SK-N-SH treated with all-trans-retinoic acid at 6 μM for 48 hours (cell line): Measurements from ENCODE around the gene TIA1.
"Not testable (repeated sequence)": the region's sequence is repeated elsewhere in the genome, so short reads cannot be mapped to it uniquely, and the experiment has no call there.

Source experiments
- ATAC-seq: fragments of 200-7000 bp; cut with Tn5 transposase; 3 replicates; pipeline ENCODE4 v1.9.1; 2020; ENCODE audit warnings: mild to moderate bottlenecking, moderate library complexity
- ARNTL ChIP-seq: fragments of 450-650 bp; formaldehyde crosslinking; IDR thresholded peaks from 2 replicates; pipeline ENCODE4 v1.5.0; 2020; ENCODE audit warnings: low read depth, mild to moderate bottlenecking, moderate library complexity, borderline replicate concordance
- BACH2 ChIP-seq: fragments of 250-450 bp; sonication (Bioruptor Pico); IDR thresholded peaks from 2 replicates; pipeline ENCODE4 v1.9.0; 2021; ENCODE audit warnings: mild to moderate bottlenecking, borderline replicate concordance
- CSDC2 ChIP-seq: fragments of 250-450 bp; sonication (Bioruptor Pico); IDR thresholded peaks from 2 replicates; pipeline ENCODE4 v1.5.0; 2020; ENCODE audit warnings: mild to moderate bottlenecking, moderate library complexity
- ESRRG ChIP-seq: fragments of 250-450 bp; sonication (Bioruptor Pico); IDR thresholded peaks from 2 replicates; pipeline ENCODE4 v1.6.1; 2021; ENCODE audit warnings: mild to moderate bottlenecking
- ISL1 ChIP-seq: fragments of 250-450 bp; sonication (Bioruptor Pico); IDR thresholded peaks from 2 replicates; pipeline ENCODE4 v2.1.2; 2022; ENCODE audit warnings: mild to moderate bottlenecking, moderate library complexity
- OSR1 ChIP-seq: fragments of 250-450 bp; sonication (Bioruptor Pico); IDR thresholded peaks from 2 replicates; pipeline ENCODE4 v1.8.0; 2022; ENCODE audit warnings: moderate library complexity, mild to moderate bottlenecking, inconsistent platforms
- PPARA ChIP-seq: fragments of 250-450 bp; sonication (Bioruptor Pico); IDR thresholded peaks from 2 replicates; pipeline ENCODE4 v1.5.0; 2020; ENCODE audit warnings: mild to moderate bottlenecking, borderline replicate concordance
- RARB ChIP-seq: fragments of 250-450 bp; sonication (Bioruptor Pico); IDR thresholded peaks from 2 replicates; pipeline ENCODE4 v1.8.0; 2021; ENCODE audit warnings: mild to moderate bottlenecking, moderate library complexity
- TCF4 ChIP-seq: fragments of 250-450 bp; sonication (Bioruptor Pico); IDR thresholded peaks from 2 replicates; pipeline ENCODE4 v1.8.0; 2021; ENCODE audit warnings: mild to moderate bottlenecking, moderate library complexity, borderline replicate concordance
- TOX ChIP-seq: fragments of 250-450 bp; sonication (Bioruptor Pico); IDR thresholded peaks from 2 replicates; pipeline ENCODE4 v1.8.0; 2021; ENCODE audit warnings: mild to moderate bottlenecking, moderate library complexity, borderline replicate concordance
- ZC3H10 ChIP-seq: fragments of 250-450 bp; sonication (Bioruptor Pico); IDR thresholded peaks from 2 replicates; pipeline ENCODE4 v1.5.1; 2021; ENCODE audit warnings: mild to moderate bottlenecking, moderate library complexity
- ZFP3 ChIP-seq: fragments of 250-450 bp; sonication (Bioruptor Pico); IDR thresholded peaks from 2 replicates; pipeline ENCODE4 v1.5.0; 2020; ENCODE audit warnings: mild to moderate bottlenecking, moderate library complexity
- ZFP30 ChIP-seq: fragments of 450-650 bp; formaldehyde crosslinking; IDR thresholded peaks from 2 replicates; pipeline ENCODE4 v1.5.0; 2022; ENCODE audit warnings: mild to moderate bottlenecking, moderate library complexity
- ZNF565 ChIP-seq: fragments of 450-650 bp; formaldehyde crosslinking; conservative IDR thresholded peaks from 2 replicates; pipeline ENCODE4 v1.5.0; 2020; ENCODE audit warnings: low read depth, mild to moderate bottlenecking, moderate library complexity
- ZNF8 ChIP-seq: fragments of 450-650 bp; formaldehyde crosslinking; IDR thresholded peaks from 2 replicates; pipeline ENCODE4 v1.5.0; 2020; ENCODE audit warnings: mild to moderate bottlenecking, moderate library complexity
- TF ChIP-seq, protein P1 (sequence below): fragments of 250-450 bp; sonication (Bioruptor Pico); IDR thresholded peaks from 2 replicates; pipeline ENCODE4 v1.5.1; 2021; ENCODE audit warnings: mild to moderate bottlenecking, moderate library complexity
- TF ChIP-seq, protein P2 (sequence below): fragments of 250-450 bp; sonication (Bioruptor Pico); IDR thresholded peaks from 2 replicates; pipeline ENCODE4 v1.8.0; 2021; ENCODE audit warnings: low read depth, mild to moderate bottlenecking, moderate library complexity, borderline replicate concordance
- TF ChIP-seq, protein P3 (sequence below): fragments of 250-450 bp; sonication (Bioruptor Pico); IDR thresholded peaks from 2 replicates; pipeline ENCODE4 v1.5.0; 2020; ENCODE audit warnings: mild to moderate bottlenecking, moderate library complexity
- TF ChIP-seq, protein P4 (sequence below): fragments of 250-450 bp; sonication (Bioruptor Pico); IDR thresholded peaks from 2 replicates; pipeline ENCODE4 v1.8.0; 2020; ENCODE audit warnings: mild to moderate bottlenecking, moderate library complexity, borderline replicate concordance

TIA1 gene

DNA sequence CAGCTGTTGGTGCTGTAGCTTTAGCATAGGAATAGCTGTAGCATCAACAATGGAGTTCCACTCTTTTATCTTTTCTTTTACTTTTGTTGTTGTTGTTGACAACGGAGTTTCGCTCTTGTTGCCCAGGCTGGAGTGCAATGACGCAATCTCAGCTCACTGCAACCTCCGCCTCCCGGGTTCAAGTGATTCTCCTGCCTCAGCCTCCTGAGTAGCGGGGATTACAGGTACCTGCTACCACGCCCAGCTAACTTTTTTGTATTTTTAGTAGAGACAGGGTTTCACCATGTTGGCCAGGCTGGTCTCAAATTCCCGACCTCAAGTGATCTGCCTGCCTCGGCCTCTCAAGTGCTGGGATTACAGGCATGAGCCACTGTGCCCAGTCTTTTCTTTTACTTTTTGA, 61.3 kb downstream of the TIA1 start:
- not testable (repeated sequence) for ATAC-seq

DNA sequence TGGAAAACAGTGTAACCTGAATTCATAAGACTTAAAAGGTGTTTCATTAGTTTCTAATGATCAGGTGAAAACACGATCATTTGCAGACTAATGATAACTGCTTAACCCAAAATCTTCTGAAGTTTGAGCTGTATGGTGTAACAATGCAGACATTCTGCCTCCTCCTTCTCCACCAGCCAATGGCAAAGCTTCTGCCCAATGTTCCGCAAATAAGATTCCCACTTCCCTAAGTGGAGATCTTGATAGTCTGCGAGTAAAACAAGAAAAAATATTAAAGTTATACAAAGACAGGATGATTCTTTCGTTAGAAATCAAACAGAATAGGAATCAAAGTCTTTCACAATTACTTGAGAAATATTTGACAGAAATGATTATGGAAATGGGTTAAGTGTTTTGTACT, 65.7 kb downstream of the TIA1 start:
- ATAC-seq: no peak
- TF ChIP-seq ZFP30: no peak
- TF ChIP-seq, protein P1, sequence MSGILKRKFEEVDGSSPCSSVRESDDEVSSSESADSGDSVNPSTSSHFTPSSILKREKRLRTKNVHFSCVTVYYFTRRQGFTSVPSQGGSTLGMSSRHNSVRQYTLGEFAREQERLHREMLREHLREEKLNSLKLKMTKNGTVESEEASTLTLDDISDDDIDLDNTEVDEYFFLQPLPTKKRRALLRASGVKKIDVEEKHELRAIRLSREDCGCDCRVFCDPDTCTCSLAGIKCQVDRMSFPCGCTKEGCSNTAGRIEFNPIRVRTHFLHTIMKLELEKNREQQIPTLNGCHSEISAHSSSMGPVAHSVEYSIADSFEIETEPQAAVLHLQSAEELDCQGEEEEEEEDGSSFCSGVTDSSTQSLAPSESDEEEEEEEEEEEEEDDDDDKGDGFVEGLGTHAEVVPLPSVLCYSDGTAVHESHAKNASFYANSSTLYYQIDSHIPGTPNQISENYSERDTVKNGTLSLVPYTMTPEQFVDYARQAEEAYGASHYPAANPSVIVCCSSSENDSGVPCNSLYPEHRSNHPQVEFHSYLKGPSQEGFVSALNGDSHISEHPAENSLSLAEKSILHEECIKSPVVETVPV: no peak
- no peak for TF ChIP-seq ARNTL (CRISPR knock-in tag)
- no peak for TF ChIP-seq OSR1
- TF ChIP-seq, protein P2, sequence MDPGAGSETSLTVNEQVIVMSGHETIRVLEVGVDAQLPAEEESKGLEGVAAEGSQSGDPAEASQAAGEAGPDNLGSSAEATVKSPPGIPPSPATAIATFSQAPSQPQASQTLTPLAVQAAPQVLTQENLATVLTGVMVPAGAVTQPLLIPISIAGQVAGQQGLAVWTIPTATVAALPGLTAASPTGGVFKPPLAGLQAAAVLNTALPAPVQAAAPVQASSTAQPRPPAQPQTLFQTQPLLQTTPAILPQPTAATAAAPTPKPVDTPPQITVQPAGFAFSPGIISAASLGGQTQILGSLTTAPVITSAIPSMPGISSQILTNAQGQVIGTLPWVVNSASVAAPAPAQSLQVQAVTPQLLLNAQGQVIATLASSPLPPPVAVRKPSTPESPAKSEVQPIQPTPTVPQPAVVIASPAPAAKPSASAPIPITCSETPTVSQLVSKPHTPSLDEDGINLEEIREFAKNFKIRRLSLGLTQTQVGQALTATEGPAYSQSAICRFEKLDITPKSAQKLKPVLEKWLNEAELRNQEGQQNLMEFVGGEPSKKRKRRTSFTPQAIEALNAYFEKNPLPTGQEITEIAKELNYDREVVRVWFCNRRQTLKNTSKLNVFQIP (CRISPR knock-in tag): no peak
- TF ChIP-seq, protein P3, sequence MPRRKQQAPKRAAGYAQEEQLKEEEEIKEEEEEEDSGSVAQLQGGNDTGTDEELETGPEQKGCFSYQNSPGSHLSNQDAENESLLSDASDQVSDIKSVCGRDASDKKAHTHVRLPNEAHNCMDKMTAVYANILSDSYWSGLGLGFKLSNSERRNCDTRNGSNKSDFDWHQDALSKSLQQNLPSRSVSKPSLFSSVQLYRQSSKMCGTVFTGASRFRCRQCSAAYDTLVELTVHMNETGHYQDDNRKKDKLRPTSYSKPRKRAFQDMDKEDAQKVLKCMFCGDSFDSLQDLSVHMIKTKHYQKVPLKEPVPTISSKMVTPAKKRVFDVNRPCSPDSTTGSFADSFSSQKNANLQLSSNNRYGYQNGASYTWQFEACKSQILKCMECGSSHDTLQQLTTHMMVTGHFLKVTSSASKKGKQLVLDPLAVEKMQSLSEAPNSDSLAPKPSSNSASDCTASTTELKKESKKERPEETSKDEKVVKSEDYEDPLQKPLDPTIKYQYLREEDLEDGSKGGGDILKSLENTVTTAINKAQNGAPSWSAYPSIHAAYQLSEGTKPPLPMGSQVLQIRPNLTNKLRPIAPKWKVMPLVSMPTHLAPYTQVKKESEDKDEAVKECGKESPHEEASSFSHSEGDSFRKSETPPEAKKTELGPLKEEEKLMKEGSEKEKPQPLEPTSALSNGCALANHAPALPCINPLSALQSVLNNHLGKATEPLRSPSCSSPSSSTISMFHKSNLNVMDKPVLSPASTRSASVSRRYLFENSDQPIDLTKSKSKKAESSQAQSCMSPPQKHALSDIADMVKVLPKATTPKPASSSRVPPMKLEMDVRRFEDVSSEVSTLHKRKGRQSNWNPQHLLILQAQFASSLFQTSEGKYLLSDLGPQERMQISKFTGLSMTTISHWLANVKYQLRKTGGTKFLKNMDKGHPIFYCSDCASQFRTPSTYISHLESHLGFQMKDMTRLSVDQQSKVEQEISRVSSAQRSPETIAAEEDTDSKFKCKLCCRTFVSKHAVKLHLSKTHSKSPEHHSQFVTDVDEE (CRISPR knock-in tag): no peak
- TF ChIP-seq ZC3H10 (CRISPR knock-in tag): no peak
- TF ChIP-seq RARB (CRISPR knock-in tag): no peak
- TF ChIP-seq TCF4 (CRISPR knock-in tag): no peak
- TF ChIP-seq, protein P4, sequence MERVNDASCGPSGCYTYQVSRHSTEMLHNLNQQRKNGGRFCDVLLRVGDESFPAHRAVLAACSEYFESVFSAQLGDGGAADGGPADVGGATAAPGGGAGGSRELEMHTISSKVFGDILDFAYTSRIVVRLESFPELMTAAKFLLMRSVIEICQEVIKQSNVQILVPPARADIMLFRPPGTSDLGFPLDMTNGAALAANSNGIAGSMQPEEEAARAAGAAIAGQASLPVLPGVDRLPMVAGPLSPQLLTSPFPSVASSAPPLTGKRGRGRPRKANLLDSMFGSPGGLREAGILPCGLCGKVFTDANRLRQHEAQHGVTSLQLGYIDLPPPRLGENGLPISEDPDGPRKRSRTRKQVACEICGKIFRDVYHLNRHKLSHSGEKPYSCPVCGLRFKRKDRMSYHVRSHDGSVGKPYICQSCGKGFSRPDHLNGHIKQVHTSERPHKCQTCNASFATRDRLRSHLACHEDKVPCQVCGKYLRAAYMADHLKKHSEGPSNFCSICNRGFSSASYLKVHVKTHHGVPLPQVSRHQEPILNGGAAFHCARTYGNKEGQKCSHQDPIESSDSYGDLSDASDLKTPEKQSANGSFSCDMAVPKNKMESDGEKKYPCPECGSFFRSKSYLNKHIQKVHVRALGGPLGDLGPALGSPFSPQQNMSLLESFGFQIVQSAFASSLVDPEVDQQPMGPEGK (CRISPR knock-in tag): no peak
- no peak for TF ChIP-seq CSDC2 (CRISPR knock-in tag)
- TF ChIP-seq TOX: no peak
- no peak for TF ChIP-seq ZNF565 (CRISPR knock-in tag)
- no peak for TF ChIP-seq ZFP3 (CRISPR knock-in tag)
- TF ChIP-seq ESRRG: no peak
- no peak for TF ChIP-seq PPARA (CRISPR knock-in tag)
- TF ChIP-seq BACH2 (CRISPR knock-in tag): no peak

DNA sequence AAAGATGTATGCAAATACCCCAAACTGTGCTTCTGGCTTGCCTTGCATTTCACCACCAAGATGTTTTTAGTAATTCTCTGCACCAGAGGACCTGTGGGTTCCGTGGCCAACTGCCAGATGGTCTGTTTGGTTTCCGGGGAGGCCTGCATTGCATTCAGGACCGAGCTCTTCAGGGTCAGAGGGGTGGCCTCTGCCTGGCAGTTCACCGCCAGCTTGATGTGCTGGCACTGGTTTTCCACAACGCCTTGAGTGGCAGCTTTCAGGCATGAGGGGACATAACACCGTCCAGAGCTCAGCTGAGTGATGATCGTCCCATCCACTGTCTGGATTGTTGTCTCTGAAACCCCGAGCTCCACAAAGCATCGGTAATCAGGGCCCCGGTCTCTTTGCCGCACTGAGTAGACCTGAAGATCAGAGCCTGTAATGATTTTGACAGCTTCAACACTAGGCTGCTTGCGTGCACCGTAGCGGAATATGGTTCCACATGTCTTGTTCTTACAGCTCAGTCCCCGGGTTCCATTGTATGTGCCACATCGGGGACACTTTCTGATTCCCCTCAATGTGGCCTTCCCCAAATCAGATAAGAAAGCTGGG, 67.0 kb downstream of the TIA1 start:
- TF ChIP-seq CSDC2 (CRISPR knock-in tag) (no peak), ZNF8 (CRISPR knock-in tag) (no peak), ARNTL (CRISPR knock-in tag) (no peak), ZNF565 (CRISPR knock-in tag) (no peak), TOX (no peak), ZC3H10 (CRISPR knock-in tag) (no peak), ISL1 (no peak), TCF4 (CRISPR knock-in tag) (no peak)
- TF ChIP-seq, protein P2 (CRISPR knock-in tag): no peak
- TF ChIP-seq, protein P3 (CRISPR knock-in tag): no peak
- ATAC-seq: peak; percentile 63
